AG08395 (cell line): ENCODE data around the gene GPRIN3.
A peak's percentile ranks its signal among the peaks of the same experiment; 100 is the strongest.
"Not testable (repeated sequence)": the region's sequence is repeated elsewhere in the genome, so short reads cannot be mapped to it uniquely, and the experiment has no call there.

Source experiments
- DNase-seq: peaks from one replicate; pipeline ENCODE4 v3.0.0; 2012; ENCODE audit warnings: mixed read lengths, low spot score

The GPRIN3 gene

DNA sequence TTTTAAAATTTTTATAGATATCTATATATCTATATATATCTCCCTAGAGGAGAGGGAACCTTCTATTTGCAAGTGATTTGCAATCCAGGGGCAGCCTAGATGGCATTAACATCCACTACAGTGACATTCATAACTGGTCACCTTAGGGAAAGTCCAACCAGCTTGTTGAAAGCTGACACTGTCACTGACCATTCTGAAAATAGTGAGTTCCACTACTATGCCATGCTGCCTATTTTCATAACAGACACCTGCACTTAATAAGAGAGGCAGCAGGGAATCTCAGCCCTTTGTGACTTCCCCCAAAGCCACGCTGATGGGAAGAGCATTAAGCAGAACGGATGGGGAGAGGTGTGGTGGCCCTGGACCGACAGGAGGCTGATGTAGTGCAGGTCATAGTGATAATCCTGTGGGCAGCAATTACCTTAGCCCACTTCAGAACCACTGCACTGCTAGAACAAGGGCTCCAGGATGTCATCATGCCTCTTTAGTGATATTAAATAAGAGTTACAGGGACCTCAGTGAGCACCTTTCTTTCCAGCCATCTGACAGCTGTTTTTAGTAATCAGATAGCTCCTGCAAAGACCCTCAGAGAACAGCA is 51.3 kb downstream of the GPRIN3 start:
- no peak for DNase-seq

DNA sequence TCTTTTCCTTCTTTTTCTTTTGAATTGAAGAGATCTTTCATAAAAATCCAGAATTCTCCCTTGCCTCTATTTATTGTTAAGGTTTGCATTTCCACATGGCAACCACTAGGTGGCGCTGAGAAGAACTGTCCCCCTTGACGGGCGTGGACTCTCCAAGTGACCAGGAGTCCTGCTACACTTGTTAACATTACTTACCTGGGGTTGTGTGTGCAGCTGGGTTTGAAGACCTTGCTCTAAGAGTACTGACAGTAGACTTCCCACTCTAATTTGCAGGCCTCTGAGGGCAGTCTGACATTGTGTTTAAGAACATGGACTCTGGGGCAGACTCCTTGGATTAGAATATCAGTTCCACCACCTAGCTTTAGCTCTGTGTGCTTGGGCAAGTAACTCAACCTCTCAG is 52.8 kb downstream of the GPRIN3 start:
- DNase-seq: peak; percentile 55

DNA sequence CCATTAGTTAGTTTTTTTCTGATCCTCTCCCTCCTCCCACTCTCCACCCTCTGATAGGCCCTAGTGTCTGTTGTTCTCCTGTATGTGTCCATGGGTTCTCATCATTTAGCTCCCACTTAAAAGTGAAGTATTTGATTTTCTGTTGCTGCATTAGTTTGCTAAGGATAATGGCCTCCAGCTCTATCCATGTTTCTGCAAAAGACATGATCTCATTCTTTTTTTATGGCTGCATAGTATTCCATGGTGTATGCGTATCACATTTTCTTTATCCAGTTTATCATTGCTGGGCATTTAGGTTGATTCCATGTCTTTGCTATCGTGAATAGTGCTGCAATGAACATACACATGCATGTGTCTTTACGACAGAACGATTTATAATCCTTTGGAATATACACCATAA is 53.3 kb downstream of the GPRIN3 start:
- DNase-seq: not testable (repeated sequence)

DNA sequence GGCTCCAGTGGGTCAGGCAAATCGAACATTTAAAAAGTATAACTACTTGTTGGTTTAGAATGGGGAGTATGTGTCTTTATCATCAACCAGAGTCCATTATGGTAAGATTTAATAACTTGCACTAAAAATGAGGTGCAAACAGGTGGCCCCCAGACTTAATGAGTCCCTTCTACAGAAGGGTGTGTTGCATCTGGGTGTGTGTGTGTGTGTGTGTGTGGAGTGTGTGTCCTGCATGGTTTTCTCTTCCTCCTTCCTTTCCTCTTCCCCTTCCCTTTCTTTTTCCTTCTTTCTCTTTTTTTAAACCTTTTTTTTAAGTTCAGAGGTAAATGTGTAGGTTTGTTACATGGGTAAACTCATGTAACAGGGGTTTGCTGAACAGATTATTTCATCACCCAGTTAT is 53.7 kb downstream of the GPRIN3 start:
- no peak for DNase-seq

DNA sequence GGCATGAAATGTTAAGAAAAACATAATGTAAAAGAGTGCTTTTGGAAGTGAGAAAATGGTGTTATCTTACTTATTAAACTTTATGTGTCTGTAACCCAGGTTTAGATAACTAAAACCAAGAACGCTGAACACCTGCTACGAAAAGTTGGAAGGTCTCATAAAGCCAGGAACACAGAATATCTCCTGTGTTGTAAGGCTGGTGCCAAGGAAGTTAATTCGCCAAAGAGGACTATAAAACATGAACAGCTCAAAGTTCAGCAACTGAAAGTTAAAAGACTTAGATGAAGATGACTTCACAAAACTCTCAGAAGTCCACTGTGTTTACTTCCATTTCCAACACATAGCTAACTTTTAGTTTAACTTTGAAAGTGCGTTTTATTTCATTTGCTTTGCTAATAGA is 54.3 kb downstream of the GPRIN3 start:
- no peak for DNase-seq

DNA sequence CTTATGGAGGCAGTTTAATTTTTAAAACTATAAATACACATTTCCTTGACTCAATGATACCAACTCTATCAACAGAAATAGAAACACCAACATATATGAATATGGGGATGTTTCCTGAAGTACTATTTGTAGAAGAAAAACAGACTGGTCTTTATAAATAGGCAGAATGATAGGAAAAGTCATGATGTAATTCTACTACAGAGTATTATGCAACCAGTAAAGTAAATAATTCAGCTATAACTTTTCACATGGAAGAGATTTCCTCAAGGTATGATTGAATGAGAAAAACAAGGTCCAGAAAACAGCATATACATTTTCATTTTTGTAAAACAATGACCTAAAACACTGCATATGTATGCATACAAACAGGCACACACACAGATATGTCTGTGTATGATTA is 56.2 kb downstream of the GPRIN3 start:
- no peak for DNase-seq

DNA sequence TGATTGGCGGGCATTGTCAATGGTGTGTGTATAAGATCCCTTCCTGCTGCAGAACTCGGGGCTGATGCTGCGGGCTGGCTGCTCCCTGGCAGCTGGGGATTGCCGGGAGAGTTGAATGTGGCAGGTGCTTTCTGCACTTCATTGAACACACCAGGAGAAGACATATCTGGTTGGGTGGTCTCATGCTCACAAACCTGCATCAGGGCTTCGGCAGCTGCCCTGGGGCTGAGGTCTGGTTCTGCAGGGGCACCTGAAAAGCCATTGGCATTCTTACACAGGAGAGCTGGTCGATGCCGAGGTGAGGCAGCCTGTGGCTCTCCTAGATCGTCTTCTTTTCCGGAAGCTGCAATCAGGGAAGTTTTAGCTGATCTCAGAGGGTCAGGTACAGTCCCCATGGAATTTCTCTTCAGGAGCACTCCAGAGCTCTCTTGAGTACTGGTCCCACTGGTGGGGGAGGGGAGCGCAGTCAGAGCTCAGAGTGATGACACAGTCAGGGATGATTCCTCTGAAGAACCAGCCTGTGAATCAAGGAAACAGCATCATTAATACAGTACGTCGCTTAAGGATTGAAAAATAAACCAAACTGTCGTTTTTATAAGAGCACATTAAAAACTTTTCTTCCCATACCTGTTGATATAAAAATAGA is 57.8 kb downstream of the GPRIN3 start:
- no peak for DNase-seq

DNA sequence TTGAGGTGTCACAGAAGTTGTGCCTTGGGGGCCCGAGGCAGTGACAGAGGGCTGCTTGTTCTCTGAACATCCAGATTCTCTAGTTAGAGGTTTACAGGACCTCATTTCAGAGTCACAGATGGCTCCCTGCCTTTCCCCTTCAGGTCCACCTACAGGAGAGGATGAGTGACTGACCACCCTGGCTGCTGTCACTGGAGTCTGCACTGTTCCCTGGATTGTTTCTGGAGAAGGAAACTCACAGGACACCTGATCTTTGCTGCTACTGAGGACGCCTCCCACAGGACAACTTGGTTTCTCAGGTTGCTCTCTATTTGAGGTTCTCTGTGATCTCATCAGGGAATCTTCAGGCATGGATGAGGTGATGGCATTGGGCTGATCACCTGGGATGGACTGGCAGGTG is 58.3 kb downstream of the GPRIN3 start:
- no peak for DNase-seq

DNA sequence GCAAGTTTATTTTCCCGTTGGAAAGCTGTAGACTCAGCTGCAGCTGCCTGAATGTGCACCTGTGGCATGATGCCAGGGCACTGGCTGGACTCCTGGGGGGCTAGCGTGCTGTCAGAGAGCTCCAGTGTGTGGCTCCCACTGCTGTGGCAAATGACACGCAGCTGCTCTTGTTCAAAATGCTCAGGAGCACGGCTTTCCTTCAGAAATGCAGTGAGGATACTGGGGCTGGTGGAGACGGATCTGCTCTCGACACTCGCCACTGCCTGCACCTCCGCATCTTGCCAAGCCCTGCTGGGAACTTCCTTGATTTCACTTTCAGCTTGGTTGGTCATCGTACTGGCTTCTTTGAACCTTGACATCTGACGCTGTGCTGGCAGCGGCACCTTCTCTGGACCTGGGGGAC is 58.7 kb downstream of the GPRIN3 start:
- DNase-seq: no peak

DNA sequence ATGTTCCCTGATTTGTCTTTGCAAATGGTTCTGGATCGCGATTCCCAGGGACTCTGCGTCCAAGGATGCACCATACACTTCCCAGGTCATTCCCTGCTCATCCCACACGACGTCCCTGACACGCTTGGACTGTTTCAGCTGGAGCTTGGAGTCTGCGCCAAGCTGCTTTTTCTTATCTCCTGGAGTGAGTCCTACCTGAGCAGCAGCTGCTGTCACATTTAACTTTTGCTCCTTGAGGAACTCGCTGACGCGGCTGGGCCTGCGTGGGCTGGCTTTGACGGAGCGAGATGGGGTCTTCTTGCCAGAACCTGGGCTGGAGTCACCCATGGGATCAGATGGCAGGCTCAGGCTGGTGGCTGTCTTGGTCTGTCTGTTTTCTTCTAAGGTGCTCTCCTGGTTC is 59.6 kb downstream of the GPRIN3 start:
- no peak for DNase-seq

DNA sequence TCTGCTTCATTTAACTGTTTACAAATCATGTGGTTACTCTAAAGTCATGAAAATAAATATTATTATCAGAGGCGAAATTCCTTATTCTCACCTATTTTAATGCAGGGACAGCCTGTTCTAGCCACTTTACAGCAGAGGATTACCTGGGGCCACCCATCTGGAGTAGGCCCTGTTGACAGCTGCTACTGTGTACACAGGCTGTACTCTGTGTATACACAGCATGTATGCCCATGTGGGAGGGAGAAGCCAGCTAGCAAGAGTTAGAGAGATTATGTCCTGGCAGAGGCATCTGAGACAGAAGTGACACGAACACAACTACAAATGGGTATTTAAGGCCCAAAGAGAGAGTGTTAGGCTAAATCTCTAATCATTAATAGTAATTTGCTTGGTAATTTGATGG is 62.1 kb downstream of the GPRIN3 start:
- no peak for DNase-seq

DNA sequence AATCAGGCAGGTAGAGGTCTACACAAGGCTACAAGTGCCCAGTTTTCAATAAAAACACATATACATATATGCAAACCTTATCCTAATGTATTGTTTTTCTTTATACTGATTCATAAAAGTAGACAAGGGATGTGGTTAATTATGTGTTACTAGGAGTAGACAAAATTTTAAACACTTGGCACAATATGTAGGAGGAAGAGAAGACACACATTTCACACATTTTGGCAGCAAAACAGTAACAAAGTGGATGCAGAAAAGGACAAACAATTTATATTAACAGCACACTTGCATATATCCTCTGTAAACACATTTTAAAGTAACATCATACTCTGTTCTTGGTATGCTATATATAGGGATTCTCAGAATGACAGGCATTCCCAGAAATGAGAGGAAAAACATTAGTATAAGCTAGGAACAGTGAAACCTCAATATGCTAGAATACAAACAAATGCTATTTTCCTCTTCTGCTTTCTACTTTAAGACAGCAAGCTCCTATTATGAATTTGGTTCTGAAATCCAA is 63.8 kb downstream of the GPRIN3 start:
- DNase-seq: no peak

DNA sequence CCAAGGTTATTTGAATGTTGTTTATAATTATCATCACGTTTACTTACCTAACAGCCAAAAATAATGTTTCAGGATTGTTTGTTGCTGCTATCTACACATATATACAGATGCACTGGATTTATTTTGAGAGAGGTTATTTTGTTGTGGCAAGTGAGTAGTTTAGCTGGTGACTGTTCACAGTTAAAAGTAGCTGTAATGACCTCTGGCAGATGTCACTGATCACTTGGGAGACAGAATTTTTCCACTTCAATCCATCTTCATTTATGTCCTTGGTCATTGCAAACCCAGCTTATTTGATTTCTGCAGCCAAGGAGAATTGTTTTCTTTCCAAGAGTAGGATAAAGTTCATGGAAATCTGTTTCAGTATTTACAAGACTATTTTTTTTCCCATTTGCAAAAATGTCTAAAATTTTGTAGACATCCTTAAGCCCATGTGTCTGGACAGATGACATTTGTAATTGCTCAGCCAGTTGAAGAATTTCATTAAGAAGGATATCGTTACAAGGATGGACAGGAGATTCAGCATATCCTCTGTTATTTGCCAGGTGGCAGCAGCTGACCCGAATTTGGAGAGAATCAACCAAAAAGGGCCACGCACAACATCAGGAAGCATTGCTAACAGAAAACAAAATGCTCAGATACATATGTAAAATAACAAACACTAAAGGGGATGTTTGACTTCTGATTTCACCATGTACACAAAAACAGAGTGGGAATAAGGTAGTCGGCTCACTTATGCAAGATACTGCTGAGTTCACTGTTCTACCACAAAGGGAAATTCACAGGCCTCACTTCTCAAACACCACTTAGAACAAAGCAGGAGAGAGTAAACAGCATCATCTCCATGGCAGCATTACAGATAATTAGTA is 64.5 kb downstream of the GPRIN3 start:
- no peak for DNase-seq

DNA sequence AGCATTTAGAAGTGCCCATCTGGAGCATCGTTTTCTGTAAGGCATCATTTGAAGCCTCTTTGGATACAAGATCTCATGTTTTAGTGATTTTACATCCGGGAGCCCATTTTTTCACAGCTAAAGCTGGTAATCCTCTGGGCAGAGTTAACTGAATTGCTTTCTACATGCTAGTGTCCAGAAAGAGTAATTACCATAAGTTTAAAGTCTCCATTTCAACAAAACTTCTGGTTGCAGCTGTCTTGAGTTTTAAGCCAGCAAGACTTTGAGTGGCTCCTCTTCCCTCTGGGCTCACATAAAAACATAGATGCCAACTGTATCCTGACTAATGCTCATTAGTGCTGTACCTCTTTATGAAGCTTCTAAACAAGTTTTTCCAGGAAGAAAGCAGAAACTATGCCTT is 65.4 kb downstream of the GPRIN3 start:
- DNase-seq: no peak

DNA sequence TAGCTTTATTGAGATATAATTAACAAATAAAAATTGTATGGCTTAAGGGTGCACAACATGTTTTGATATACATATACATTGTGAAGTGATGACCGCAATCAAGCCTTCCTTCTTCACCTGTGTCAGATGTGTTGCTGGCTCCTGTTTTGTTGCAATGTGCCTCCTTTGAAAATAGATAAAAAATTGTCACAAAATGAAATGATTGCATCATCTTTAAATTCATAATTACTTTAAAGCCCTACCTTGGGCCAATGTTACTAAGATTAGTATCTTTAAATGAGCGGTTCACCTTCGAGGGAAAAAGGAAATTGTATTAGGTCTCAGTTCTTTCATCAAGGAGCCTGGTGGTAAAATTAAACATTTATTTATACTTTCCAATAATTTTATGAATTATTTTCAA is 77.3 kb downstream of the GPRIN3 start:
- no peak for DNase-seq

DNA sequence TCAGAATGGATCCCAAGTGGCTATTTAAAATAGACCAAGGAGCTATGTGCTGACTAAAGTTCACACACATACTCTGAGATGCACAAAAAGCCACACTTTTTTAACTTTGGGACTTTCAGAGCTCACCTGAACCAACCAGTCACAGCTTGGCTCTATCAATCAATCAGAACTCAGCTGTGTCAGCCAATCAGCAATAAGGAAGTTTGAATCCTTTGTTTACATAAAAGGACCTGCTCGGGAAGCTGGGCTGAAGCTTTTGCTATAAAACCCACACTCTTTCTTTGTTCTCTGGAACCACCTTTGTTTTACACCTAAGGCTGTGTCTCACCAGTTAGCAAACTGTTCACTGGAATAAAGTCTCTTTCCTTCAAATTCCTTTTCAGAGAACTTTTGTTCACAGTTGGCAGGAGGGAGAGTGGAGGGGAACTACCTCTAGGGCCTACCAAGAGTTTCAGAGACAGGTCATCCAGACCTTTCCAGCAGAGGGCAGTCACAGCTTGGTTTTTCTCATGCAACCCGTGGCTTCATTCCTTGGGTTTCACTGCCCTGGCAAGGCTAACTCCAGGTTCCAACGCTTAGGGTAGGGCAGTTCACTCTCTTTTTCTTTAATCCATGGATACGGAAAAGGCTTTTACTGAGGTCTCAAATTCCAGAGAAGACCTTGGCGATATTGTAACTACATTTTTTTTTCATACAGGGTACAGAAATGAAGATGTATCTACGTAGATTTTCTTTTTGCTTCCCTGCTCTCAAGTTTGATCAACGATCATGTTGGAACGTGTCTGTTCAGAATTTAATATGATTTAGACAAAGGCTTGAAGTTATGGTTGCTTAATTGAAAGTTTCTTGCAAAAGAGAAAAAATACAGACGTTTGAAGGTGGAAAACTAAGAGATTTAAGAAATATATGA is 80.7 kb downstream of the GPRIN3 start:
- DNase-seq: peak; percentile 83

DNA sequence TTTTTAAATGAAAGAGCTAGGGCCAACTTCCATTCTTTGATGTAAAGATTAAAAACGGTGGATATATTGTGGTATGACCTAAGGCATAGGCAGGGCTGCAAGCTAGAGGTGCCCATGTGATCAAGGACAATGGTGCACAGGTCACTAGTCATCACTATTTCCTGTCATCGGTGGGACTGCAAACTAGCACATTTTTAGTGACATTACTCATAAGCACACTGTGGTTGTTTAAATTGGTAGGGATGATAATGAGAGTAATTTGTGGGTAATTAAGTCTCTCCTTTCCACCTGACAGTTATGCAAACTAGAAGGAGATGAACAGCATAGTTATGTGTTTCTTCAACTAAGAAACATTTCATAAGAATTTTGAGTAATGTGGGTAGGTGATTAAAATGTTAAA is 85.4 kb downstream of the GPRIN3 start:
- DNase-seq: no peak

DNA sequence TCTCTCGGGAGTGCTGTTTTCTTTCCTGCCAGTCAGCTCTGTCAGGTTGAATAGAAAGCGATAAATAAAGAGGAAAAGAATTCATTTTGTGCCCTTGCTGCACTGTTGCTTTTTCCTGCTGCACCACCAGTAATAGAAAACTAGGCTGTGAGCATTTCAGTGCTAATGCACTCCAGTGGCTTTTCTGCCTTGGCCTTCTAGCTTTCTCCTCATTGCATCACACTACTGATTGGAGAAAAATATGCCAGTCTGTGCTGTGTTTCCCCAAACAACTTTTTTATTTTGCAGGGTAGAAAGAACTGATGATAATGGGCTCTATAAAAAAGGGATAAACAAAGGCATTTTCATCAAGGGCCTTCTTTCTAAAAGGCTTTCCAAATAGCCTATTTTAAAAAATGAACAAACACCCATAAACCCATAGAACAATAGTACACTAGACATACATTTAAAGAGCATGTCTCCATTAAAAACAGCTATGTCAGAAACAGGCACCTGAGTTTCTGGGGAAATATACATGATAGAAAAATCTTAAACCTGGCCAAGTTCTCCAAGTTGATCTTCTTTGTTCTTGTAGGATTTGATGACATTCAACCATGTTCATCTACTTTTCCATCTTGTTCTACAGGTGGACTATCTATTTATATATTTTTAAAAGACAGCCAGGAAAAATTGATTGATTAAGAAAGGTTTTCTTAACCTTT is 86.3 kb downstream of the GPRIN3 start:
- no peak for DNase-seq

DNA sequence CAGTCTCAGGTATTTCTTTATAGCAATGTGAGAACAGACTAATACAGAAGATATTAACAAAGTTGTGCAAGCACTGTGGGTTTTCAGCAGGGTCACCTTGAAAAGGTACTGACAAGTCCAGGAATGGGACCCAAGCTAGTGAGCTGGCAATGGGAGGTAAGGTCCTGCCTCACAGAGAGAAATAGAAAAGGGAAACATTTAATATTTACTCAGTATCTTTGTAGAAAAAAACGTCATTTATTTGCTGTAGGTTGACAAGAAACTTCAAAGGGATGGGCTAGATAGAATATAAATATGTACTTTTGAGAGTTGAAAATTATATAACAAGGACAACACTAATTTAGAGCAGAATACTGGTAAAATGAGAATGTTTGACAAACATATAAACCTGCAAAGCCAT is 89.0 kb downstream of the GPRIN3 start:
- no peak for DNase-seq

DNA sequence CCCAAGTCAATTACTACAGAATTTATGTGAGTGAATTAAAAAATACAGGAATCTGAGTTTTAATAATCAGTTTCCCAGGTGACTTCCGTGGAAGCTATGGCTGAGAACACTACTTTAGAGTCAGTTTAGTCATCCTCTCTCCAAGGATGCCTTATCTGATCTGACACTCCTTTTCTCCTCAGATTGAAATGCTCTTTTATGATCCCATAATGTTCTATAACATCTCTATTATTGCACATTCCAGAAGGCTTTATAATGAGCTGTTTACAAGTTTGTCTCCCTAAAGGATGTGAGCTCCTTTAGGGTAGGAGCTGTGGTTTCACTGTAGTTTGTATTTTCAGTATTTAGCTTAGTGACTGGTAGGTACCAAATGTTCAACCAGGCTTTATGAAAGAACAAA is 90.0 kb downstream of the GPRIN3 start:
- no peak for DNase-seq

DNA sequence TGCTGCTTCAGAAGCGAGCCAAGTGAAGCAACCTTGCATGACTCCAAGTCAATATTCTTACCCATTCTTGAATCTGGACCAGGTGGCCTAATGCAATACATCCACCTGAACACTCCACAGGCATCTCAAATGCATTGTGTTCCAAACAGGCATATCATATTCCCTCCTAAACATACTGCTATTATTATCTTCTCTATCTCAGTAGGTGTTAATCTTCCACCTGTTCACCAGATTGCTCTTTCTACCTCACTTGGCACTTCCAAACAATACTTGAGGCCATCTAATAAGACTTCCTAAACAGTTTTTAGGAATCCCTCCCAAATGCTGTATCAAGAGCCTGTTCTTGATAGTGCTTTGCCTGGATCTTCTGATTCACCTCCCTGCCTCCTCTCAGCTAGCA is 90.7 kb downstream of the GPRIN3 start:
- DNase-seq: no peak
